Heart left ventricle (tissue), 13 donors: Measurements from ENCODE around the gene SLC25A42.
"Not testable (repeated sequence)": the region's sequence is repeated elsewhere in the genome, so short reads cannot be mapped to it uniquely, and the experiment has no call there.

ENCODE experiments used
- POLR2A ChIP-seq, 2 donors: fragments of 450-650 bp; IDR thresholded peaks; one replicate each; pipeline ENCODE4 v1.6.1; 2017; ENCODE audit warnings: antibody characterized with exemption in 2 of 2, mild to moderate bottlenecking in 2 of 2, moderate library complexity in 2 of 2
- TF ChIP-seq, protein P1 (sequence below), 12 donors: fragments of 200-600 bp; sonication (generic) in 4 of 12; IDR thresholded peaks; one replicate each; pipeline versions ENCODE4 v1.5.0 to v1.8.0; 2018 to 2022; ENCODE audit warnings: antibody characterized with exemption in 12 of 12, mild to moderate bottlenecking in 5 of 12
- donor health status: ischemic (EF 13 %, LVEDD 7.1; RV severe dilation, severe dysfunction).
- donor health status: DM: no; HTN: yes; CAD: no.
- donor health status: DM: no; HTN: no; CAD: no.
- donor health status: ischemic (EF 25% LVEDD 6.9; RV normal size, moderate dysfunction).
- donor health status: ischemic (EF 25% LVEDD 5.7; RV mildly dilated, moderate dysfunction).
- donor health status: ischemic (EF 35%, LVEDD 5.7; RV mildly dilated, moderate dysfunction).
- donor health status: nonischemic (EF 11% LVEDD 7.7; RV severe dilation, severe dysfunction).
- donor health status: DM: yes; HTN: yes; CAD: no.
- donor health status: PGD.
- donor health status: ischemic (EF 29% LVEDD 5.4; RV normal size, mild dysfunction).
- donor health status: nonischemic (EF 23%, LVEDD 6.1; RV moderate dilation, normal function).

DNA sequence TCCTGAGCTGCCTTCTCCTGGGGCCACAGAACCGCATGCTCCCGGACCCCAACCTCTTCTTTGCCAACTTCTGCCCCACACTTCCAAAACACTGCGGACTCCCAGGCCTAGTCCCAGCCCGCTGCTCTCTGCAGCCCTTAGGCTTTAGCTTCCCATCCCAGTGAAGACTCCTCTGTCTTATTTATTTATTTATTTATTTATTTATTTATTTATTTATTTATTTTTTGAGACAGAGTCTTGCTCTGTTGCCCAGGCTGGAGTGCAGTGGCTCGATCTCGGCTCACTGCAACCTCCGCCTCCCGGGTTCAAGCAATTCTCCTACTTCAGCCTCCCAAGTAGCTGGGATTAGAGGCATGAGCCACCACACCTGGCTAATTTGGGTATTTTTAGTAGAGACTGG is 84.7 kb downstream of the SLC25A42 start:
- not testable (repeated sequence) for TF ChIP-seq POLR2A (IDR thresholded peaks at IDR 0.05)
- TF ChIP-seq, protein P1, sequence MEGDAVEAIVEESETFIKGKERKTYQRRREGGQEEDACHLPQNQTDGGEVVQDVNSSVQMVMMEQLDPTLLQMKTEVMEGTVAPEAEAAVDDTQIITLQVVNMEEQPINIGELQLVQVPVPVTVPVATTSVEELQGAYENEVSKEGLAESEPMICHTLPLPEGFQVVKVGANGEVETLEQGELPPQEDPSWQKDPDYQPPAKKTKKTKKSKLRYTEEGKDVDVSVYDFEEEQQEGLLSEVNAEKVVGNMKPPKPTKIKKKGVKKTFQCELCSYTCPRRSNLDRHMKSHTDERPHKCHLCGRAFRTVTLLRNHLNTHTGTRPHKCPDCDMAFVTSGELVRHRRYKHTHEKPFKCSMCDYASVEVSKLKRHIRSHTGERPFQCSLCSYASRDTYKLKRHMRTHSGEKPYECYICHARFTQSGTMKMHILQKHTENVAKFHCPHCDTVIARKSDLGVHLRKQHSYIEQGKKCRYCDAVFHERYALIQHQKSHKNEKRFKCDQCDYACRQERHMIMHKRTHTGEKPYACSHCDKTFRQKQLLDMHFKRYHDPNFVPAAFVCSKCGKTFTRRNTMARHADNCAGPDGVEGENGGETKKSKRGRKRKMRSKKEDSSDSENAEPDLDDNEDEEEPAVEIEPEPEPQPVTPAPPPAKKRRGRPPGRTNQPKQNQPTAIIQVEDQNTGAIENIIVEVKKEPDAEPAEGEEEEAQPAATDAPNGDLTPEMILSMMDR (IDR thresholded peaks at IDR 0.05): not testable (repeated sequence)
